NK-92 (cell line): ENCODE data around the gene INPP4B.

Experiments used
- DNase-seq: peaks from one replicate; lab custom pipeline; 2025; ENCODE audit not compliant: unreplicated experiment; lab: John Stamatoyannopoulos, UW

INPP4B gene

GRCh38 chr4:142312391-142312790 is 533.7 kb downstream of the INPP4B start:
- DNase-seq = no peak

- DNase-seq = no peak
These were observed 534.2 kb downstream of the INPP4B start for GRCh38 chr4:142311916-142312315.

- no peak for DNase-seq
These were observed 536.3 kb downstream of the INPP4B start for GRCh38 chr4:142309772-142310171.

GRCh38 chr4:142307857-142308256 is 538.2 kb downstream of the INPP4B start:
- DNase-seq = no peak

- DNase-seq = no peak
These were observed 548.8 kb downstream of the INPP4B start for GRCh38 chr4:142297313-142297712.

- no peak for DNase-seq
These were observed 552.6 kb downstream of the INPP4B start for GRCh38 chr4:142293536-142293935.

GRCh38 chr4:142292231-142292630 is 553.9 kb downstream of the INPP4B start:
- no peak for DNase-seq

GRCh38 chr4:142291299-142292050 is 554.6 kb downstream of the INPP4B start:
- no peak for DNase-seq

GRCh38 chr4:142287371-142287770 is 558.7 kb downstream of the INPP4B start:
- DNase-seq = no peak

GRCh38 chr4:142285222-142285583 is 560.9 kb downstream of the INPP4B start:
- no peak for DNase-seq

- no peak for DNase-seq
These were observed 561.5 kb downstream of the INPP4B start for GRCh38 chr4:142284402-142285221.

GRCh38 chr4:142282870-142283431 is 563.1 kb downstream of the INPP4B start:
- DNase-seq = no peak

- no peak for DNase-seq
These were observed 564.1 kb downstream of the INPP4B start for GRCh38 chr4:142281999-142282398.

GRCh38 chr4:142278663-142279062 is 567.4 kb downstream of the INPP4B start:
- DNase-seq = no peak

- no peak for DNase-seq
These were observed 567.9 kb downstream of the INPP4B start for GRCh38 chr4:142278171-142278570.

GRCh38 chr4:142274137-142274536 is 572.0 kb downstream of the INPP4B start:
- DNase-seq = no peak

GRCh38 chr4:142272452-142272851 is 573.6 kb downstream of the INPP4B start:
- DNase-seq = no peak

- DNase-seq = no peak
These were observed 574.3 kb downstream of the INPP4B start for GRCh38 chr4:142271832-142272231.

- no peak for DNase-seq
These were observed 579.0 kb downstream of the INPP4B start for GRCh38 chr4:142267101-142267500.

- no peak for DNase-seq
These were observed 580.2 kb downstream of the INPP4B start for GRCh38 chr4:142265946-142266345.

- no peak for DNase-seq
These were observed 580.6 kb downstream of the INPP4B start for GRCh38 chr4:142265536-142265935.

- no peak for DNase-seq
These were observed 581.1 kb downstream of the INPP4B start for GRCh38 chr4:142264961-142265360.
